ENCODE measurements around the gene RABAC1. TPM values are rescaled to one million over a fixed set of nuclear protein-coding genes. Genes with fewer than 3 reads are reported as not detected.

The RABAC1 gene
- total and polyA plus RNA-seq, 9 of the 15 experiments (the other 6 are each of a cell fraction or from before 2014, with no cell fraction given) = 2.4 to 28.1 (median 9.3) TPM

- ChIA-PET CTCF (ENCODE audit: low intra/inter-chr PET ratio) (no interaction called here), POLR2A (no interaction called here)
- Histone ChIP-seq H3K4me2 (ENCODE audit: insufficient read depth, low read length) (no peak overlapping the region), H2AFZ (ENCODE audit: low read depth, low read length) (no peak overlapping the region), H3K36me3 (ENCODE audit: control insufficient read depth, insufficient read depth, low read length) (no peaks in the 10 kb centered on the region), H4K20me1 (replicated peaks; ENCODE audit: control insufficient read depth, insufficient read depth, low read length) (peaks cover 2% of the 10 kb centered on the region; the same call in 1 of the 2 replicates), H3K9ac (ENCODE audit: insufficient read depth in 1 of 2, low read depth in 2 of 2, low read length in 2 of 2) (peak overlapping the region in 1 of 2 experiments; percentile 2; a peak in 1 of 4 replicates), H3K79me2 (ENCODE audit: control insufficient read depth, insufficient read depth, low read length) (no peaks in the 10 kb centered on the region), H3K9me3 (replicated peaks; ENCODE audit: control insufficient read depth, insufficient read depth, low read depth, low read length) (no peaks in the 10 kb centered on the region), H3K27ac (ENCODE audit: extremely low read depth, low read depth, low read length) (no peak overlapping the region), H3K27me3 (ENCODE audit: control insufficient read depth in 2 of 2, insufficient read depth in 2 of 2, low read length in 2 of 2) (peaks cover 38 to 52% of the 10 kb centered on the region in 2 experiments; a peak in 4 of 5 replicates), H3K4me1 (replicated peaks in 1 of 2; ENCODE audit: control insufficient read depth in 2 of 2, insufficient read depth in 2 of 2, low read length in 2 of 2) (peaks cover 0 to 8% of the 10 kb centered on the region in 2 experiments; a peak in 2 of 5 replicates), H3K9me1 (ENCODE audit: control insufficient read depth, insufficient read depth, low read length) (peaks cover 2% of the 10 kb centered on the region), H3K4me3 (no peak overlapping the region)
- FAIRE-seq = no peak
- ATAC-seq = no peak
- BruUV-seq (replicated peaks) = no TSS peak
- in situ Hi-C loops (cut with MboI) = no loop called here
- no peak for TF ChIP-seq POLR3G (IDR thresholded peaks at IDR 0.05; ENCODE audit: extremely low read depth, insufficient read length, insufficient replicate concordance)
- TF ChIP-seq MITF (IDR thresholded peaks at IDR 0.05) = no peak
- no peak for TF ChIP-seq MEIS2 (IDR thresholded peaks at IDR 0.05; ENCODE audit: partially characterized antibody)
- TF ChIP-seq NFE2 (IDR thresholded peaks at IDR 0.05; ENCODE audit: low read depth) = no peak
- no peak for TF ChIP-seq ZNF644 (tag; IDR thresholded peaks at IDR 0.05; ENCODE audit: low read depth)
- TF ChIP-seq NUFIP1 (IDR thresholded peaks at IDR 0.05; ENCODE audit: partially characterized antibody) = no peak
- TF ChIP-seq GATA2 (CRISPR knock-in tag; IDR thresholded peaks at IDR 0.05) = no peak
- no peak for TF ChIP-seq ZMIZ1 (IDR thresholded peaks at IDR 0.05; ENCODE audit: low read depth in 2 of 2, low read length in 2 of 2)
- no peak for TF ChIP-seq SMARCA5 (IDR thresholded peaks at IDR 0.05)
- TF ChIP-seq ESRRB (CRISPR knock-in tag; IDR thresholded peaks at IDR 0.05; ENCODE audit: borderline replicate concordance) = no peak
- intact Hi-C loops (cut with micrococcal nuclease) = no loop called here
- 33% methylated on average over 15 of the region's 15 CpGs for WGBS (ENCODE audit: insufficient coverage, low coverage, missing lambda C conversion rate)
- no peak for DNase-seq (ENCODE audit: extremely low read depth in 1 of 4, low spot score in 3 of 4)
Observed at GRCh38 chr19:41981724-41982123, 22.6 kb upstream of the RABAC1 start.
